Progenitor cell of endocrine pancreas (in vitro differentiated cells): ENCODE data around the gene HNRNPA0. TPM values are rescaled to one million over a fixed set of nuclear protein-coding genes. Genes with fewer than 3 reads are reported as not detected.

Source experiments
- DNase-seq: peaks from one replicate; pipeline ENCODE4 v3.0.0; 2021; ENCODE audit warnings: low spot score; ENCODE audit not compliant: unreplicated experiment
- H3K27ac Mint-ChIP-seq: 2 replicates; pipeline ENCODE4 v1.8.0; 2021; ENCODE audit warnings: mild to moderate bottlenecking, moderate library complexity, mixed read lengths
- H3K27me3 Mint-ChIP-seq: 2 replicates; pipeline ENCODE4 v1.8.0; 2021; ENCODE audit warnings: mixed read lengths
- H3K36me3 Mint-ChIP-seq: 2 replicates; pipeline ENCODE4 v1.8.0; 2022; ENCODE audit warnings: mixed read lengths; ENCODE audit not compliant: insufficient read depth
- H3K4me1 Mint-ChIP-seq: 2 replicates; pipeline ENCODE4 v1.8.0; 2021; ENCODE audit warnings: low read depth, mixed read lengths
- H3K4me3 Mint-ChIP-seq: 2 replicates; pipeline ENCODE4 v1.8.0; 2021; ENCODE audit warnings: low read depth, mild to moderate bottlenecking, moderate library complexity, mixed read lengths
- H3K9me3 Mint-ChIP-seq: 2 replicates; pipeline ENCODE4 v1.8.0; 2021; ENCODE audit warnings: low read depth, mixed read lengths
- CTCF ChIP-seq: fragments of 200-600 bp; sonication (generic); IDR thresholded peaks from one replicate; pipeline ENCODE4 v1.5.0; 2021; ENCODE audit warnings: antibody characterized with exemption, mild to moderate bottlenecking; ENCODE audit not compliant: unreplicated experiment
- total RNA-seq: library from RNA; stranded (reverse); gene quantifications from 2 replicates; pipeline ENCODE4 v1.2.1, GENCODE V29; 2021

HNRNPA0 gene
- total RNA-seq, 1 donor from 2014 or later: 82.6 TPM

DNA sequence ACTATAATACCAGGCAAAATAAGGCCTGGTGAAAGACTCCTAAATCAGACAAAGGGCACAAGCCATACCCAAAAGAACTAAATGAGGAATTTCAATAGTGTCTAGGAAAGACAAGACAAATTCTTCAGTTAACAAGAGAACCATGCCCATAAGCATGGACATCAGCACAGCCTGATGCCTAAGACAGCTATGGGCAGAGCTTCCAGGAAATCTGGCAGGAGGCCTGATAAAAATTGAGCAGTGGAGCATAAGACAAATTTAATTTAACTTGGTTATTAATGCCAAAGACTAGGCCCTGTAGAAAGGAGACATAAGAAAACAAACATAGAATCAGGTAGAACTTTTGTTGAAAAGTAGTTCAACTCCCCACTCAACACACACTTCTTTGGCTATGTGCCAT lies 35.6 kb downstream of the HNRNPA0 start:
- no peaks in the 10 kb centered on the region for H3K27me3 Mint-ChIP-seq
- no peak for DNase-seq

DNA sequence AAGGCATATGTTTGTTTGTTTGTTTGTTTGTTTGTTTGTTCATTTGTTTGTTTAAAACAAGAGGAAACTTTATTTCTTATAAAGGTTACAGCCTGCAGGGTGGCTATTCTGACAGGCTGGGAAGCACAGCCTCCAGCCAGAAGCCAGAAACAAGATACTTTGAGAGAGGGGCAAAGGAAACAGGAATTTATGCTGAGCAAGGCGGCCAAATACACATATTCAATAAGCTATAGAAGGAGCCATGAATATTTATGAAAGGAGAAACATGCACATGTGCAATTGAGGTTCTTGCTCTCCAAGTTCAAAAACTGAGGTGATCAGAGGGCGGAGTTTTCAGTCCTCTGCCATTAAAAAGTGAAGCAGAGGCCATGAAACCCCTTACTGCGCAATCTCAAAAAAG lies 37.8 kb downstream of the HNRNPA0 start:
- Mint-ChIP-seq H3K27me3 (no peaks in the 10 kb centered on the region), H3K4me1 (peaks cover 6% of the 10 kb centered on the region), H3K36me3 (peaks cover 29% of the 10 kb centered on the region), H3K9me3 (peaks cover 19% of the 10 kb centered on the region), H3K4me3 (no peak overlapping the region), H3K27ac (no peak overlapping the region)
- TF ChIP-seq CTCF: no peak
- DNase-seq: no peak

More for the DNA sequence above, 35.6 kb downstream of the HNRNPA0 start:
- peaks cover 8% of the 10 kb centered on the region for H3K9me3 Mint-ChIP-seq
- no peak overlapping the region for H3K27ac Mint-ChIP-seq
- no peak overlapping the region for H3K4me3 Mint-ChIP-seq
- H3K4me1 Mint-ChIP-seq: peaks cover 6% of the 10 kb centered on the region
- H3K36me3 Mint-ChIP-seq: peaks cover 21% of the 10 kb centered on the region
- TF ChIP-seq CTCF: no peak

- no peak for TF ChIP-seq CTCF
- DNase-seq: no peak
- Mint-ChIP-seq H3K36me3 (peaks cover 32% of the 10 kb centered on the region), H3K4me1 (no peaks in the 10 kb centered on the region), H3K27me3 (no peaks in the 10 kb centered on the region), H3K9me3 (peaks cover 19% of the 10 kb centered on the region), H3K4me3 (no peak overlapping the region), H3K27ac (no peak overlapping the region)
Observed at GRCh38 chr5:137715456-137715855, 38.7 kb downstream of the HNRNPA0 start.

GRCh38 chr5:137714946-137715345 lies 39.2 kb downstream of the HNRNPA0 start:
- no peak for TF ChIP-seq CTCF
- DNase-seq: no peak
- H3K4me1 Mint-ChIP-seq: no peaks in the 10 kb centered on the region
- no peaks in the 10 kb centered on the region for H3K27me3 Mint-ChIP-seq
- peaks cover 32% of the 10 kb centered on the region for H3K36me3 Mint-ChIP-seq
- H3K27ac Mint-ChIP-seq: no peak overlapping the region
- peaks cover 19% of the 10 kb centered on the region for H3K9me3 Mint-ChIP-seq
- no peak overlapping the region for H3K4me3 Mint-ChIP-seq

- Mint-ChIP-seq H3K27ac (no peak overlapping the region), H3K36me3 (peaks cover 34% of the 10 kb centered on the region), H3K27me3 (no peaks in the 10 kb centered on the region), H3K4me1 (no peaks in the 10 kb centered on the region), H3K9me3 (peaks cover 19% of the 10 kb centered on the region), H3K4me3 (no peak overlapping the region)
- no peak for TF ChIP-seq CTCF
- no peak for DNase-seq
Observed at GRCh38 chr5:137714494-137714893, 39.7 kb downstream of the HNRNPA0 start.
